Thoracic aorta (tissue), 2 donors: ENCODE data around the gene FAM184B. TPM values are rescaled to one million over a fixed set of nuclear protein-coding genes. Genes with fewer than 3 reads are reported as not detected.

Source experiments
- ATAC-seq: fragments of 150-250 bp; one replicate; pipeline ENCODE4 v1.8.0; 2017; ENCODE audit warnings: low read depth; ENCODE audit not compliant: insufficient number of reproducible peaks, low FRiP score
- DNase-seq: peaks from one replicate; pipeline ENCODE4 v3.0.0-alpha.2; 2020; ENCODE audit warnings: low spot score
- H3K27ac ChIP-seq, 2 donors: fragments of 200-600 bp; sonication (generic); 1 replicate in 1 of 2; 2 replicates in 1 of 2; pipeline ENCODE4 v1.5.1; 2016; ENCODE audit warnings: mild to moderate bottlenecking in 2 of 2, moderate library complexity in 2 of 2
- H3K27me3 ChIP-seq: fragments of 200-600 bp; sonication (generic); replicated peaks from 2 replicates; pipeline ENCODE4 v1.6.0; 2016; ENCODE audit warnings: mild to moderate bottlenecking; ENCODE audit not compliant: insufficient read depth
- H3K36me3 ChIP-seq: fragments of 200-600 bp; sonication (generic); one replicate; pipeline ENCODE4 v1.5.1; 2016
- H3K4me1 ChIP-seq, 2 donors: fragments of 200-600 bp; sonication (generic); 1 replicate in 1 of 2; 2 replicates in 1 of 2; pipeline versions ENCODE4 v1.5.1 to v1.6.0; 2016; ENCODE audit warnings: low read depth in 2 of 2, mild to moderate bottlenecking in 1 of 2; ENCODE audit not compliant: control insufficient read depth in 1 of 2
- H3K4me3 ChIP-seq: fragments of 200-600 bp; sonication (generic); 2 replicates; pipeline ENCODE4 v1.5.1; 2016; ENCODE audit warnings: mild to moderate bottlenecking
- H3K9me3 ChIP-seq: fragments of 200-600 bp; sonication (generic); 2 replicates; pipeline ENCODE4 v1.5.1; 2016
- total RNA-seq, 2 donors: library from RNA; depleted of rRNA; stranded (reverse); fragments of >200 nt; gene quantifications; one replicate each; pipeline versions ENCODE4 v1.1.0 to v1.2.3, GENCODE V29; 2016
- TF ChIP-seq, protein P1 (sequence below): fragments of 200-600 bp; sonication (generic); IDR thresholded peaks from one replicate; pipeline ENCODE4 v1.5.1; 2019; ENCODE audit warnings: antibody characterized with exemption

The FAM184B gene
- total RNA-seq, 2 donors from 2014 or later: not detected

DNA sequence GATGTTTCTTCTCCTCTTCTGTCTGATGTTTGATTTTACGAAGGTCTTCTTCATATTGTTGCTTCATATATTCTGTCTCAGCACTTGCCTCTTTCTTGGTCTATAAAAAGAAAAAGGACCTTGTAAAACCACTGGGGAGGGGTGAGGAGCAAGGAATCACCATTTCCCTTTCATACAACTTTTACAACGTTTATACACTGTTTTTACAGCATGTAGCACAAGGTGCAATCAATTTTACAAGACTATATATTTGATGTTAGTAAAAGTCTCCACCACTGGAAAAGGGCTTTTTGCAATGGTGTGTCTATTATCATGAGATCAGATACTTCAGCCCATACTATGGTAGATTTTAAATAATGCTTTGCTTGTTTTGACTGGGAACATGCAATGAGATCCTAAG, 76.3 kb downstream of the FAM184B start:
- no peak overlapping the region for H3K4me3 ChIP-seq
- H3K27me3 ChIP-seq: no peaks in the 10 kb centered on the region
- TF ChIP-seq, protein P1, sequence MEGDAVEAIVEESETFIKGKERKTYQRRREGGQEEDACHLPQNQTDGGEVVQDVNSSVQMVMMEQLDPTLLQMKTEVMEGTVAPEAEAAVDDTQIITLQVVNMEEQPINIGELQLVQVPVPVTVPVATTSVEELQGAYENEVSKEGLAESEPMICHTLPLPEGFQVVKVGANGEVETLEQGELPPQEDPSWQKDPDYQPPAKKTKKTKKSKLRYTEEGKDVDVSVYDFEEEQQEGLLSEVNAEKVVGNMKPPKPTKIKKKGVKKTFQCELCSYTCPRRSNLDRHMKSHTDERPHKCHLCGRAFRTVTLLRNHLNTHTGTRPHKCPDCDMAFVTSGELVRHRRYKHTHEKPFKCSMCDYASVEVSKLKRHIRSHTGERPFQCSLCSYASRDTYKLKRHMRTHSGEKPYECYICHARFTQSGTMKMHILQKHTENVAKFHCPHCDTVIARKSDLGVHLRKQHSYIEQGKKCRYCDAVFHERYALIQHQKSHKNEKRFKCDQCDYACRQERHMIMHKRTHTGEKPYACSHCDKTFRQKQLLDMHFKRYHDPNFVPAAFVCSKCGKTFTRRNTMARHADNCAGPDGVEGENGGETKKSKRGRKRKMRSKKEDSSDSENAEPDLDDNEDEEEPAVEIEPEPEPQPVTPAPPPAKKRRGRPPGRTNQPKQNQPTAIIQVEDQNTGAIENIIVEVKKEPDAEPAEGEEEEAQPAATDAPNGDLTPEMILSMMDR: no peak
- no peaks in the 10 kb centered on the region for H3K36me3 ChIP-seq
- no peaks in the 10 kb centered on the region for H3K9me3 ChIP-seq
- no peaks in the 10 kb centered on the region for H3K4me1 ChIP-seq
- DNase-seq (no peak), ATAC-seq (no peak)
- no peak overlapping the region for H3K27ac ChIP-seq

DNA sequence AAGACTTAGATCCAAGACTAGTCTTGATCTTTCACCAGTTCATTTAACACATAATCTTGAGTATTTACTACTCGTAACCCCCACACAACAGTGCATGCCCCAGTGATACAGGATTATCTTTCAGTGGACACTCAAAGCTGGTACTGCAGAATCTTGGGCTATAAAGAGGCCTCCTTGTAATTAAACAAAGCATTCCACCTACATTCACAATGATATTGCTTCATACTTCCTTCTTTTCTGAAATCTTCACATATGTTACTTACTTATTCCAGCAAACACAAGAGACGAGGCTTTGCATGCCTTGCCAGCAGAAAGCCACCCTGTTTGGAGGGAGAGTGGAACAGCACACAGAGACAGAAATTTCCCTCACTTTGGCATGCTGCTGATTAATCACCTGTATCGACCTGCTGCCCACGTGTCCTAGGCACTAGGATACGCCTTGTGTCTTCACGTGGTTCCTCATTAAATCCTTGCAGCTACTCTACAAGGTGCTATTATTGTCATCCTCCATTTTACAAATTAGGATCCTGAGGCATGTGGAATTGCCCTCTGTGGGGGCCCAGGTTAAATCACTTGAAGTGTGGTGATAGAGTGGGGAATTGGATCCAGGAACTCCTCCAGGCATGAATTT, 77.3 kb downstream of the FAM184B start:
- no peaks in the 10 kb centered on the region for H3K4me1 ChIP-seq
- TF ChIP-seq, protein P1: no peak
- ATAC-seq: no peak
- H3K27me3 ChIP-seq: no peaks in the 10 kb centered on the region
- no peak overlapping the region for H3K4me3 ChIP-seq
- H3K9me3 ChIP-seq: no peaks in the 10 kb centered on the region
- no peak for DNase-seq
- H3K36me3 ChIP-seq: no peaks in the 10 kb centered on the region
- H3K27ac ChIP-seq: no peak overlapping the region

DNA sequence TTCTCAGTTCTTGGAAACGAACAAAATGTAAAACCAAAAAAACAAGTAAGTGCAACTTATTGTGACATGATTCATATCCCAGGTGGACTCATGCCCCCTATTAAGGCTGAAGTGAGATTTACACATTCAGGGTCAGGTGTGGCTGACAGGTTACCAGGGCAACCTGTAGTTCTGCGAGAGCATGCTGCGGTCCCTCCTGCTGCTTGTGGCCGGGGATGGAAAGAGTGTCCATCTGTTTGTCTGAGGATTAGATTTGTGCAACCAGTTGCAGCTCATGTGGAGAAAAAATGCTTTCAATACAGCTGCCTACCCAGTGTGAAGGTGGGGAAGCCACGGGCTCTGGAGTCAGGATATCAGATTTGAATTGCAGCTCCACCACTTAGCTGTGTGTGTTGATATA, 78.8 kb downstream of the FAM184B start:
- no peaks in the 10 kb centered on the region for H3K4me1 ChIP-seq
- no peaks in the 10 kb centered on the region for H3K27me3 ChIP-seq
- no peak overlapping the region for H3K4me3 ChIP-seq
- H3K36me3 ChIP-seq: no peaks in the 10 kb centered on the region
- DNase-seq (no peak), ATAC-seq (no peak)
- H3K9me3 ChIP-seq: no peaks in the 10 kb centered on the region
- H3K27ac ChIP-seq: no peak overlapping the region
- TF ChIP-seq, protein P1: no peak

DNA sequence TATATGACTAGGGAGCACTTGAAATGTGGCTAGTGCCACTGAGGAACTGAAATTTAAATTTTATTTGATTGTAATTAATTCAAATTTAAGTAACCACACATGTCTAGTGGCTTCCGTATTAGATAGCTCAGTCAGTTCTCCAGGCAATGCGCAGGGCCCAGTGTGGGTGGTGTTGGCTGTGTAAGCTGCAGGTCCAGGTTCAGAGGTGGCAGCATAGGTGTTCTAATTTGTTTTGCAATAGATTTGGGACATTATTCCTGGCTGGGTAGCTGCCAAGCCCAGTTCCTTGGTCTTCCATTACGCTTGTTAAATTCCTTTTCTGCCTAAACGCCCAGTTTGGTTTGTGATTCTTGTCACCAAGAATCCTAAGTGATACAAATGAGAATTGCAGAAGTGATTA, 79.5 kb downstream of the FAM184B start:
- ATAC-seq (no peak), DNase-seq (no peak)
- H3K4me3 ChIP-seq: no peak overlapping the region
- H3K9me3 ChIP-seq: no peaks in the 10 kb centered on the region
- no peak overlapping the region for H3K27ac ChIP-seq
- H3K27me3 ChIP-seq: no peaks in the 10 kb centered on the region
- TF ChIP-seq, protein P1: no peak
- H3K36me3 ChIP-seq: no peaks in the 10 kb centered on the region
- no peaks in the 10 kb centered on the region for H3K4me1 ChIP-seq

DNA sequence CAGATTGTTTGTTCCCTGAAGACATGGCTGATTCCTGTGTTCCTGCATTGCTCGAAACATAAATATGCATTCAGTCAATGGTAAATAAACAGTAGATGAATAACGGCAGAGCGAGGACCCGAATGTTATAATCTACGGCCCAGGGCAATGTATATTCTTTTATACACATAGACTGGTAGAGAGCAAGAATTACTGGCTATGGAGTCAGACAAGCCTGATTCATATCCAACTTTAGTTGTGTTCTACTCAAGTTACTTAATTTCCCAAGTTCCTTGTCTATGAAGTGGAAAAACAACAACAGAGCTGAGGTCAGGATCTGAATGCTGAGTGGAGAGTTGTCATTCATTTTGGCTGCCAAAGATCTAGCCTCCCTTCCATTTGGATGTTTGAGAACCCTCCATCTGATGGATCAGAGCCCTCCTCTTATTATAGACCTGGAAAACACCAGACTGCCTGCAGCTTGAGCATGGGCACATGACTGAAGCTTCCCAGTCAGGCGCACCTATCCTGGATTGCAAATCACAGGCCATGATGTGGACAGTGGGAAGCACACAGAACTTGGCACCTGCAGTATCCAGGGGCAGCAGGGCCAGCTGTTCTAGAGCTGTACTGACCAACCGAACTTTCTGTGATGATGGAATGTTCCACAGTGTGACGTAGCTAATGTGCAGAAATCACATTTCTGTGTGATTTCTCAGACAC, 80.1 kb downstream of the FAM184B start:
- no peaks in the 10 kb centered on the region for H3K27me3 ChIP-seq
- no peak overlapping the region for H3K27ac ChIP-seq
- TF ChIP-seq, protein P1: no peak
- H3K4me1 ChIP-seq: no peaks in the 10 kb centered on the region
- no peaks in the 10 kb centered on the region for H3K36me3 ChIP-seq
- DNase-seq (no peak), ATAC-seq (no peak)
- no peak overlapping the region for H3K4me3 ChIP-seq
- H3K9me3 ChIP-seq: no peaks in the 10 kb centered on the region
